Measurements from ENCODE around the gene SIL1. TPM values are rescaled to one million over a fixed set of nuclear protein-coding genes. Genes with fewer than 3 reads are reported as not detected.
A peak's percentile ranks its signal among the peaks of the same experiment; 100 is the strongest.

SIL1 gene
- total RNA-seq, 1 experiment from 2014 or later, result 114 TPM

DNA sequence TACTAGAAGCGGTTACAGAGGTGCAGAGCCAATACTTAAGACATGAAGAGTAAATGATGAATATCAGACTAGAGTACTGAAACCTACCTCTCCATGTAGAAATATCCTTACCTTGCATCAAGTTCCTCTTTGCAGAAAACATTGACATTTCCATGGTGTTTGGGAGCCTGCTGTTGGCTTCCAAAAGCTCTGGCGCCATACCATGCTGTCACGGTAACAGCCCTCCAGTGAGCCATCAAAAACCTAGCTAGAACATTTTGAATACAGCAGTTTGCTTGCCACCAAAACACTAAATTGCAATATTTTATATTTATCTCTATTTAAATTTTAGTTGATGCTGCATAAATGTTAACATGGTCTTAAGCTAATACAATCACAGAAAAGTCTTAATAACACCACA, 179.0 kb downstream of the SIL1 start:
- no peaks in the 10 kb centered on the region for H3K9me3 Mint-ChIP-seq (ENCODE audit: unreplicated experiment)
- CTCF ChIA-PET, result interaction anchor here (0.6 to 1.2 kb wide), 4 partner anchors 9 to 440 kb away, joined by 3 to 4 read pairs (median 3); no protein-coding TSS in a partner anchor
- H3K36me3 Mint-ChIP-seq (ENCODE audit: insufficient read depth, unreplicated experiment), result peaks cover 33% of the 10 kb centered on the region
- POLR2A ChIA-PET, result no interaction called here
- no peaks in the 10 kb centered on the region for H3K27me3 Mint-ChIP-seq (ENCODE audit: insufficient read depth, unreplicated experiment)
- intact Hi-C loops (cut with micrococcal nuclease), result no loop called here
- H3K4me1 Mint-ChIP-seq (ENCODE audit: insufficient read depth, unreplicated experiment), result peaks cover 13% of the 10 kb centered on the region
- no TSS peak for BruUV-seq (replicated peaks)
- H3K27ac Mint-ChIP-seq (ENCODE audit: low read depth, unreplicated experiment), result no peak overlapping the region
- DNase-seq (ENCODE audit: unreplicated experiment), result no peak
- no peak overlapping the region for H3K4me3 Mint-ChIP-seq (ENCODE audit: unreplicated experiment)
- TF ChIP-seq, protein P1, sequence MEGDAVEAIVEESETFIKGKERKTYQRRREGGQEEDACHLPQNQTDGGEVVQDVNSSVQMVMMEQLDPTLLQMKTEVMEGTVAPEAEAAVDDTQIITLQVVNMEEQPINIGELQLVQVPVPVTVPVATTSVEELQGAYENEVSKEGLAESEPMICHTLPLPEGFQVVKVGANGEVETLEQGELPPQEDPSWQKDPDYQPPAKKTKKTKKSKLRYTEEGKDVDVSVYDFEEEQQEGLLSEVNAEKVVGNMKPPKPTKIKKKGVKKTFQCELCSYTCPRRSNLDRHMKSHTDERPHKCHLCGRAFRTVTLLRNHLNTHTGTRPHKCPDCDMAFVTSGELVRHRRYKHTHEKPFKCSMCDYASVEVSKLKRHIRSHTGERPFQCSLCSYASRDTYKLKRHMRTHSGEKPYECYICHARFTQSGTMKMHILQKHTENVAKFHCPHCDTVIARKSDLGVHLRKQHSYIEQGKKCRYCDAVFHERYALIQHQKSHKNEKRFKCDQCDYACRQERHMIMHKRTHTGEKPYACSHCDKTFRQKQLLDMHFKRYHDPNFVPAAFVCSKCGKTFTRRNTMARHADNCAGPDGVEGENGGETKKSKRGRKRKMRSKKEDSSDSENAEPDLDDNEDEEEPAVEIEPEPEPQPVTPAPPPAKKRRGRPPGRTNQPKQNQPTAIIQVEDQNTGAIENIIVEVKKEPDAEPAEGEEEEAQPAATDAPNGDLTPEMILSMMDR (IDR thresholded peaks at IDR 0.05; ENCODE audit: unreplicated experiment), result no peak

GRCh38 chr5:139017624-139018023, 180.5 kb downstream of the SIL1 start:
- BruUV-seq (replicated peaks), result no TSS peak
- no peak overlapping the region for H3K4me3 Mint-ChIP-seq (ENCODE audit: unreplicated experiment)
- H3K27me3 Mint-ChIP-seq (ENCODE audit: insufficient read depth, unreplicated experiment), result no peaks in the 10 kb centered on the region
- ChIA-PET CTCF (no interaction called here), POLR2A (no interaction called here)
- peaks cover 13% of the 10 kb centered on the region for H3K4me1 Mint-ChIP-seq (ENCODE audit: insufficient read depth, unreplicated experiment)
- peaks cover 33% of the 10 kb centered on the region for H3K36me3 Mint-ChIP-seq (ENCODE audit: insufficient read depth, unreplicated experiment)
- TF ChIP-seq, protein P1 (IDR thresholded peaks at IDR 0.05; ENCODE audit: unreplicated experiment), result no peak
- DNase-seq (ENCODE audit: unreplicated experiment), result no peak
- intact Hi-C loops (cut with micrococcal nuclease), result no loop called here
- H3K27ac Mint-ChIP-seq (ENCODE audit: low read depth, unreplicated experiment), result no peak overlapping the region
- H3K9me3 Mint-ChIP-seq (ENCODE audit: unreplicated experiment), result no peaks in the 10 kb centered on the region

DNA sequence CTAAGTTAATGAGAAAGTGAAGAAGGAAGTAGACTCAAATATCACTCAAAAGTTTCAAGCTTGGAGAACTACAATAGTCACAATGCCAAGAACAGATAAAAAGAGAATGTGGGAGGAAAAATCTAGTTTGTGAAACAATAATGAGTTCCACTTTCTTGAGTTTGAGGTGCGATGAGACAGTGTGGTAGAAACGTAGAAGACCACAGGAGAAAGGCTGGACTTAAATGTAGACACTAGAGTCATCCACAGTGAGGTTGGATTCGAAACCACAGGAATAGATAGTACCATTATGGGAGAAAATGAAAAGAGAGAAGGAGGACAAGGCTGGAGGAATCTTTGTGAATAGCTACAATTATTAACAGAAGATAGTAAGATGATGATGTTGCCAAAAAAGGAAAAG, 182.0 kb downstream of the SIL1 start:
- intact Hi-C loops (cut with micrococcal nuclease), result no loop called here
- ChIA-PET POLR2A (no interaction called here), CTCF (no interaction called here)
- peaks cover 43% of the 10 kb centered on the region for H3K36me3 Mint-ChIP-seq (ENCODE audit: insufficient read depth, unreplicated experiment)
- TF ChIP-seq, protein P1 (IDR thresholded peaks at IDR 0.05; ENCODE audit: unreplicated experiment), result no peak
- H3K9me3 Mint-ChIP-seq (ENCODE audit: unreplicated experiment), result no peaks in the 10 kb centered on the region
- no peak for DNase-seq (ENCODE audit: unreplicated experiment)
- BruUV-seq (replicated peaks), result no TSS peak
- H3K27ac Mint-ChIP-seq (ENCODE audit: low read depth, unreplicated experiment), result no peak overlapping the region
- no peak overlapping the region for H3K4me3 Mint-ChIP-seq (ENCODE audit: unreplicated experiment)
- no peaks in the 10 kb centered on the region for H3K27me3 Mint-ChIP-seq (ENCODE audit: insufficient read depth, unreplicated experiment)
- H3K4me1 Mint-ChIP-seq (ENCODE audit: insufficient read depth, unreplicated experiment), result peaks cover 22% of the 10 kb centered on the region

GRCh38 chr5:139014726-139015125, 183.4 kb downstream of the SIL1 start:
- intact Hi-C loops (cut with micrococcal nuclease), result no loop called here
- Mint-ChIP-seq H3K4me1 (ENCODE audit: insufficient read depth, unreplicated experiment) (peaks cover 22% of the 10 kb centered on the region), H3K9me3 (ENCODE audit: unreplicated experiment) (no peaks in the 10 kb centered on the region), H3K27me3 (ENCODE audit: insufficient read depth, unreplicated experiment) (no peaks in the 10 kb centered on the region), H3K27ac (ENCODE audit: low read depth, unreplicated experiment) (no peak overlapping the region), H3K4me3 (ENCODE audit: unreplicated experiment) (no peak overlapping the region), H3K36me3 (ENCODE audit: insufficient read depth, unreplicated experiment) (peaks cover 31% of the 10 kb centered on the region)
- TF ChIP-seq, protein P1 (IDR thresholded peaks at IDR 0.05; ENCODE audit: unreplicated experiment), result no peak
- BruUV-seq (replicated peaks), result no TSS peak
- ChIA-PET POLR2A (interaction anchor here (0.6 to 1.0 kb wide), 3 partner anchors 30 to 886 kb away, joined by 3 read pairs; no protein-coding TSS in a partner anchor), CTCF (interaction anchor here (0.6 to 1.5 kb wide), 2 partner anchors 8 to 68 kb away, joined by 3 to 4 read pairs; no protein-coding TSS in a partner anchor)
- DNase-seq (ENCODE audit: unreplicated experiment), result peak; percentile 94

Data from MCF 10A (cell line).